IPS-18c (cell line): ENCODE data around the gene PRRC2C.
"Not testable (repeated sequence)": the region's sequence is repeated elsewhere in the genome, so short reads cannot be mapped to it uniquely, and the experiment has no call there.

Experiments
- H3K4me3 ChIP-seq: 2 replicates; pipeline ENCODE4 v1.7.0; 2013; ENCODE audit warnings: low read depth, mild to moderate bottlenecking, low read length, moderate library complexity; ENCODE audit not compliant: insufficient read depth
- H3K9me3 ChIP-seq: one replicate; pipeline ENCODE4 v1.6.1; 2013; ENCODE audit warnings: mild to moderate bottlenecking, low read length, moderate library complexity; ENCODE audit not compliant: control insufficient read depth, insufficient read depth

Gene PRRC2C

GRCh38 chr1:171603042-171603441 is 117.7 kb downstream of the PRRC2C start:
- H3K9me3 ChIP-seq, H3K4me3 ChIP-seq: not testable (repeated sequence)

- Histone ChIP-seq H3K9me3 (no peaks in the 10 kb centered on the region), H3K4me3 (no peak overlapping the region)
Observed at GRCh38 chr1:171606402-171606941, 121.1 kb downstream of the PRRC2C start.

GRCh38 chr1:171610385-171610784 is 125.1 kb downstream of the PRRC2C start:
- Histone ChIP-seq H3K9me3 (no peaks in the 10 kb centered on the region), H3K4me3 (no peak overlapping the region)

GRCh38 chr1:171611306-171611705 is 126.0 kb downstream of the PRRC2C start:
- Histone ChIP-seq H3K4me3 (no peak overlapping the region), H3K9me3 (no peaks in the 10 kb centered on the region)

GRCh38 chr1:171613282-171613681 is 128.0 kb downstream of the PRRC2C start:
- Histone ChIP-seq H3K9me3 (no peaks in the 10 kb centered on the region), H3K4me3 (no peak overlapping the region)

- not testable (repeated sequence) for H3K4me3 ChIP-seq, H3K9me3 ChIP-seq
Observed at GRCh38 chr1:171615122-171615906, 130.0 kb downstream of the PRRC2C start.

- Histone ChIP-seq H3K9me3 (no peaks in the 10 kb centered on the region), H3K4me3 (no peak overlapping the region)
Observed at GRCh38 chr1:171616586-171616985, 131.3 kb downstream of the PRRC2C start.

GRCh38 chr1:171622152-171622462 is 136.8 kb downstream of the PRRC2C start, which contains the start of gene MYOCOS:
MYOCOS (plus strand) TSS chr1:171622243; CDS start chr1:171623884, 1,641 bp downstream.
- H3K9me3 ChIP-seq = no peaks in the 10 kb centered on the region

GRCh38 chr1:171623651-171624331 is 138.5 kb downstream of the PRRC2C start:
- Histone ChIP-seq H3K4me3 (no peak overlapping the region), H3K9me3 (no peaks in the 10 kb centered on the region)

More at GRCh38 chr1:171622152-171622462, 136.8 kb downstream of the PRRC2C start, which contains the start of gene MYOCOS:
- H3K4me3 ChIP-seq = no peak within 1 kb of the TSS

- no peaks in the 10 kb centered on the region for H3K9me3 ChIP-seq
Observed at GRCh38 chr1:171625225-171625624, 139.9 kb downstream of the PRRC2C start.

GRCh38 chr1:171627020-171627419 is 141.7 kb downstream of the PRRC2C start:
- H3K9me3 ChIP-seq = peaks cover 2% of the 10 kb centered on the region
- no peak overlapping the region for H3K4me3 ChIP-seq

More at GRCh38 chr1:171625225-171625624, 139.9 kb downstream of the PRRC2C start:
- no peak overlapping the region for H3K4me3 ChIP-seq

GRCh38 chr1:171628225-171628624 is 142.9 kb downstream of the PRRC2C start:
- Histone ChIP-seq H3K9me3 (peaks cover 2% of the 10 kb centered on the region), H3K4me3 (no peak overlapping the region)

- Histone ChIP-seq H3K4me3 (no peak overlapping the region), H3K9me3 (peaks cover 2% of the 10 kb centered on the region)
Observed at GRCh38 chr1:171635661-171636060, 150.3 kb downstream of the PRRC2C start.

- H3K9me3 ChIP-seq = peaks cover 2% of the 10 kb centered on the region
- H3K4me3 ChIP-seq = no peak overlapping the region
Observed at GRCh38 chr1:171636141-171636540, 150.8 kb downstream of the PRRC2C start.

- Histone ChIP-seq H3K4me3 (no peak overlapping the region), H3K9me3 (no peaks in the 10 kb centered on the region)
Observed at GRCh38 chr1:171637928-171638576, 152.7 kb downstream of the PRRC2C start.

- Histone ChIP-seq H3K4me3 (no peak overlapping the region), H3K9me3 (no peaks in the 10 kb centered on the region)
Observed at GRCh38 chr1:171640225-171640624, 154.9 kb downstream of the PRRC2C start.

- H3K4me3 ChIP-seq = no peak overlapping the region
- no peaks in the 10 kb centered on the region for H3K9me3 ChIP-seq
Observed at GRCh38 chr1:171641076-171641864, 155.9 kb downstream of the PRRC2C start.
